ENCODE measurements around the gene ZNF433. TPM values are rescaled to one million over a fixed set of nuclear protein-coding genes. Genes with fewer than 3 reads are reported as not detected.
A peak's percentile ranks its signal among the peaks of the same experiment; 100 is the strongest.

ZNF433 gene
- total RNA-seq, 3 donors from 2014 or later (not counting 1 experiment from before 2014, with no cell fraction given) = 3.4 to 9.0 (median 3.9) TPM

GRCh38 chr19:12075538-12076139 lies 40.2 kb upstream of the ZNF433 start:
- TF ChIP-seq, protein P1, sequence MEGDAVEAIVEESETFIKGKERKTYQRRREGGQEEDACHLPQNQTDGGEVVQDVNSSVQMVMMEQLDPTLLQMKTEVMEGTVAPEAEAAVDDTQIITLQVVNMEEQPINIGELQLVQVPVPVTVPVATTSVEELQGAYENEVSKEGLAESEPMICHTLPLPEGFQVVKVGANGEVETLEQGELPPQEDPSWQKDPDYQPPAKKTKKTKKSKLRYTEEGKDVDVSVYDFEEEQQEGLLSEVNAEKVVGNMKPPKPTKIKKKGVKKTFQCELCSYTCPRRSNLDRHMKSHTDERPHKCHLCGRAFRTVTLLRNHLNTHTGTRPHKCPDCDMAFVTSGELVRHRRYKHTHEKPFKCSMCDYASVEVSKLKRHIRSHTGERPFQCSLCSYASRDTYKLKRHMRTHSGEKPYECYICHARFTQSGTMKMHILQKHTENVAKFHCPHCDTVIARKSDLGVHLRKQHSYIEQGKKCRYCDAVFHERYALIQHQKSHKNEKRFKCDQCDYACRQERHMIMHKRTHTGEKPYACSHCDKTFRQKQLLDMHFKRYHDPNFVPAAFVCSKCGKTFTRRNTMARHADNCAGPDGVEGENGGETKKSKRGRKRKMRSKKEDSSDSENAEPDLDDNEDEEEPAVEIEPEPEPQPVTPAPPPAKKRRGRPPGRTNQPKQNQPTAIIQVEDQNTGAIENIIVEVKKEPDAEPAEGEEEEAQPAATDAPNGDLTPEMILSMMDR (IDR thresholded peaks at IDR 0.05) = no peak
- peaks cover 43% of the 10 kb centered on the region for H3K36me3 Mint-ChIP-seq
- Histone ChIP-seq H3K9me3 (ENCODE audit: control insufficient read depth, insufficient read depth, low read length) (peaks cover 74% of the 10 kb centered on the region), H3K36me3 (ENCODE audit: control insufficient read depth, insufficient read depth, low read length) (peaks cover 28% of the 10 kb centered on the region), H3K27me3 (ENCODE audit: control insufficient read depth, insufficient read depth, low read length) (no peaks in the 10 kb centered on the region), H3K4me3 (ENCODE audit: low read length) (no peak overlapping the region), H3K27ac (ENCODE audit: low read length) (no peak overlapping the region), H3K4me1 (ENCODE audit: control insufficient read depth, insufficient read depth, low read length) (no peaks in the 10 kb centered on the region)
- no peak overlapping the region for H3K27ac Mint-ChIP-seq
- 100% methylated on average over 1 of the region's 3 CpGs for WGBS (ENCODE audit: insufficient coverage)
- no peak for DNase-seq
- intact Hi-C loops (cut with micrococcal nuclease) = no loop called here
- no peak overlapping the region for H3K4me3 Mint-ChIP-seq
- H3K4me1 Mint-ChIP-seq = no peaks in the 10 kb centered on the region
- no peak for ATAC-seq
- H3K9me3 Mint-ChIP-seq = peaks cover 4 to 19% of the 10 kb centered on the region in 2 donors
- H3K27me3 Mint-ChIP-seq (ENCODE audit: low read depth in 2 of 2) = no peaks in the 10 kb centered on the region

DNA sequence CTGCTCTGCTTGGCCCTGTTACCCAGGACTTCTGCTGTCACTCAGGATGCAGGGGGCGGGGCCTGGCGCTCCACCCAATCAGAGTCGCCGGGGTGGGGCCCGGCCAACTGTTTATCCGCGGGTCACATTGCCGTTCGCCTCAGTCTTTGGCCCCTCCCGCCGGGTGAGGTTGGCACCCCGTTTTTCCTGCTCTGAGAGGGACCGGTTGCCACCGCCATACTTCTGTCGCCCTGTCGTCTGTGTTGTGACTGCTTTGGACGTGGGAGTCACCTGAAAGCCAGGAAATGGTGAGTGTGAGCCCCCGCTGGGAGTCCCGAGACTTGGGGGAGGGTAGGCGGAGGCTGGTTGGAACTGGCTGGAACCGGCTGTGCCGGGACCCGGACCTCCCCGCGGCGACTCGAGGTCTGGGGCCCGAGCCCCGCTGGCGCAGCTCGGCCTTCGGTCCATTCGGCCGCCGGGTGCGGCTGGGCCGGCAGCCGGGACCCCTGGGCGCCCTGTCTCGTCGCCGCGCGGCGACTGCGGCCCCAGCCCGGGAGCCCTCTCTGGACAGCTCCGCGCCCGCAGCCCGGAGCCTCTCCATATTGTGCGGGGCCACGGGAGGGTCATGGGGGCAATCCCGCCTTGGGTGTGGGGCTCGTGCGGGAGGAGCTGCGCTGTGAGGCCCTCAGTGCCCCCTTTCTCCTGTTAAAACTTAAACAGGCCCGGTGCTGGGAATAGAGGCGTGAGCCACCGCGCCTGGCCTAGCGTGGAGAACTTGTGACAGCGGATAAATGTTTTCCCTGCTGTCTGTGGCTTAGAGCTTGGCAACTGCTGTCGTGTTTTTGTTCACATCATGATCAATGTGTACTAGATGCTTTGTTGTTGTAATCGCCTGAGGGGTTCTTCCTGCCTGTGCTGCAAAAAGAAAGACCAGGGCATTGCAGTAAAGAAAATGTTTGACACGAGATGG lies 29.4 kb upstream of the ZNF433 start, which contains the start of gene ZNF844:
Gene ZNF844 (plus strand): TSS at position 142 of the 949 bp plus-strand sequence. CDS start 143 bp downstream, at position 285.
- H3K27ac ChIP-seq (ENCODE audit: low read length) = peak within 1 kb of the TSS; percentile 84
- 3% methylated on average over 66 of the region's 66 CpGs for WGBS (ENCODE audit: insufficient coverage)
- DNase-seq (peak; percentile 71 to 88), ATAC-seq (peak; percentile 93 to 95 (median 94))
- Mint-ChIP-seq H3K36me3 (no peaks in the 10 kb centered on the region), H3K9me3 (peaks cover 0 to 3% of the 10 kb centered on the region in 2 donors), H3K4me1 (peaks cover 0 to 15% of the 10 kb centered on the region in 2 donors), H3K27ac (peak within 1 kb of the TSS; percentile 78 to 93), H3K4me3 (peak within 1 kb of the TSS; percentile 93), H3K27me3 (ENCODE audit: low read depth in 2 of 2) (no peaks in the 10 kb centered on the region)
- H3K36me3 ChIP-seq (ENCODE audit: control insufficient read depth, insufficient read depth, low read length) = no peaks in the 10 kb centered on the region
- peaks cover 22% of the 10 kb centered on the region for H3K4me1 ChIP-seq (ENCODE audit: control insufficient read depth, insufficient read depth, low read length)
- TF ChIP-seq, protein P1 (IDR thresholded peaks at IDR 0.05) = no peak
- H3K27me3 ChIP-seq (ENCODE audit: control insufficient read depth, insufficient read depth, low read length) = no peaks in the 10 kb centered on the region
- intact Hi-C loops (cut with micrococcal nuclease) = no loop called here
- peaks cover 11% of the 10 kb centered on the region for H3K9me3 ChIP-seq (ENCODE audit: control insufficient read depth, insufficient read depth, low read length)
- peak within 1 kb of the TSS; percentile 75 for H3K4me3 ChIP-seq (ENCODE audit: low read length)

DNA sequence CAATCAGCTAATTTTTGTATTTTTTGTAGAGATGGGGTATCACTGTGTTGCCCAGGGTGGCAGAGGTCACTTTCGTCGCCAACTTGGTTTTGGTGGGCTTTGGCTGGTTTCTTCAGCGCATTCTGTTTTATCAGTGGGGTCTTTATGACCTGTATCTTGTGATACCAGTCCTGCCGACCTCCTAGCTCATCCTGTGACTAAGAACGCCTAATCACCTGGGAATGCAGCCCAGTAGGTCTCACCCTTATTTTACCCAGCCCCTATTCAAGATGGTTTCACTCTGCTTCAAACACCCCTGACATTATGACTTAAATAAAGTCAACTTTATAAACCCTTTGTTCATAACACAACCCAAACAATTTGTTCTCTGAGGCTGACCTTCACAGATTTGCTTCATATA lies 20.3 kb upstream of the ZNF433 start:
- H3K27ac Mint-ChIP-seq = no peak overlapping the region
- no peaks in the 10 kb centered on the region for H3K9me3 ChIP-seq (ENCODE audit: control insufficient read depth, insufficient read depth, low read length)
- peaks cover 12 to 18% of the 10 kb centered on the region in 2 donors for H3K4me1 Mint-ChIP-seq
- H3K36me3 ChIP-seq (ENCODE audit: control insufficient read depth, insufficient read depth, low read length) = no peaks in the 10 kb centered on the region
- WGBS (ENCODE audit: insufficient coverage) = 83% methylated on average over 5 of the region's 5 CpGs
- no peaks in the 10 kb centered on the region for H3K9me3 Mint-ChIP-seq
- intact Hi-C loops (cut with micrococcal nuclease) = loop anchor here (5.0 kb wide), 3 partner anchors 93 to 258 kb away; partner anchors contain the start of gene ZNF491
- H3K36me3 Mint-ChIP-seq = no peaks in the 10 kb centered on the region
- ATAC-seq = no peak
- no peak for DNase-seq
- no peak overlapping the region for H3K27ac ChIP-seq (ENCODE audit: low read length)
- H3K27me3 Mint-ChIP-seq (ENCODE audit: low read depth in 2 of 2) = peaks cover 7 to 11% of the 10 kb centered on the region in 2 donors
- TF ChIP-seq, protein P1 (IDR thresholded peaks at IDR 0.05) = no peak
- H3K4me1 ChIP-seq (ENCODE audit: control insufficient read depth, insufficient read depth, low read length) = peaks cover 18% of the 10 kb centered on the region
- no peaks in the 10 kb centered on the region for H3K27me3 ChIP-seq (ENCODE audit: control insufficient read depth, insufficient read depth, low read length)
- no peak overlapping the region for H3K4me3 ChIP-seq (ENCODE audit: low read length)
- H3K4me3 Mint-ChIP-seq = no peak overlapping the region
